Glomerular endothelial cell (primary cell): Measurements from ENCODE around the gene HSP90B1. TPM values are rescaled to one million over a fixed set of nuclear protein-coding genes. Genes with fewer than 3 reads are reported as not detected.

Experiments
- DNase-seq: peaks from one replicate; pipeline ENCODE4 v3.0.0-alpha.2; 2011; ENCODE audit warnings: low read depth, low spot score; ENCODE audit errors: extremely low read depth
- total RNA-seq: library from RNA; depleted of rRNA; stranded (reverse); fragments of >200 nt; gene quantifications from 2 replicates; pipeline ENCODE4 v1.2.3, GENCODE V29; 2015

HSP90B1 gene
- total RNA-seq, 1 donor from 2014 or later = 717 TPM

GRCh38 chr12:103969391-103969790, 39.2 kb downstream of the HSP90B1 start:
- DNase-seq = no peak

- DNase-seq = no peak
These were observed 43.7 kb downstream of the HSP90B1 start for GRCh38 chr12:103973909-103974308.

- DNase-seq = no peak
These were observed 45.2 kb downstream of the HSP90B1 start for GRCh38 chr12:103975368-103975767.

- DNase-seq = no peak
These were observed 48.3 kb downstream of the HSP90B1 start for GRCh38 chr12:103978384-103978982.

GRCh38 chr12:103986829-103987228, 56.6 kb downstream of the HSP90B1 start:
- DNase-seq = no peak

- DNase-seq = no peak
These were observed 64.0 kb downstream of the HSP90B1 start for GRCh38 chr12:103994235-103994634.

- DNase-seq = no peak
These were observed 66.4 kb downstream of the HSP90B1 start for GRCh38 chr12:103996595-103996994.

GRCh38 chr12:103997286-103997900, 67.2 kb downstream of the HSP90B1 start:
- no peak for DNase-seq

Other genes with a start within 250 kb of the HSP90B1 start
- gene NT5DC3, start 89.2 kb upstream of the HSP90B1 start, total RNA-seq = 3.0 and 5.3 TPM in 2 replicates
- gene TDG, start 35.5 kb downstream of the HSP90B1 start, total RNA-seq = 17.6 and 25.7 TPM in 2 replicates
- gene GLT8D2, start 119.8 kb downstream of the HSP90B1 start, total RNA-seq = 2.3 and 3.8 TPM in 2 replicates
- 12.6 and 14.0 TPM in 2 replicates for gene HCFC2, start 134.1 kb downstream of the HSP90B1 start, total RNA-seq
- gene NFYB, start 207.8 kb downstream of the HSP90B1 start, total RNA-seq = 10.0 and 21.4 TPM in 2 replicates